K562 treated with DMSO at 1 percent for 48 hours (cell line): ENCODE data around the gene KLK5. TPM values are rescaled to one million over a fixed set of nuclear protein-coding genes. Genes with fewer than 3 reads are reported as not detected.

ENCODE experiments used
- total RNA-seq: library from RNA; unstranded; fragments of 300-600 nt; gene quantifications from 2 replicates; pipeline ENCODE4 v1.2.3, GENCODE V29; 2022; ENCODE audit warnings: low replicate concordance; ENCODE audit errors: extremely low read depth

Gene KLK5
- not detected in 2 replicates for total RNA-seq

DNA sequence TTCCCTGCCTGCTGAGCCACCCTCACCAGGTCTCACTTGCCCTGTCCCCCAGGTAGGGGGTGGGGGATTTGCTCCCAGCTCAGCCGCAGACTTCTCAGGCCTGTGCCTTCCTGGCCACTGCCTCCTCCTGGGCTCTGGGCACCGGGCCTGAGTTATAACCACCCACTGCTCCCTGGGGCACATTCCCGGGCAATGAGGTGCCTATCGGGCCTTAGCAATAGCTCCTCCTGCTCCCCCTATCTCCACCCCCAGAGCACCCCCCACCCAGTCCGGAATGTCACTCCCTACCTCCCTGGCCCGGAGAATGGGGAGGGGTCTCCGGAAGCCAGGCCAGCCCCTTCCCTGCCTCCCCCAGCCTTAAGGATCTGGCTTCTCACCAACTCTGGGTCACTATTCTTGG lies at the start of gene KLK5:
Gene KLK5, minus strand, starts transcription at position 129 of the 400 bp plus-strand sequence. CDS start 381 bp downstream, outside the sequence.

DNA sequence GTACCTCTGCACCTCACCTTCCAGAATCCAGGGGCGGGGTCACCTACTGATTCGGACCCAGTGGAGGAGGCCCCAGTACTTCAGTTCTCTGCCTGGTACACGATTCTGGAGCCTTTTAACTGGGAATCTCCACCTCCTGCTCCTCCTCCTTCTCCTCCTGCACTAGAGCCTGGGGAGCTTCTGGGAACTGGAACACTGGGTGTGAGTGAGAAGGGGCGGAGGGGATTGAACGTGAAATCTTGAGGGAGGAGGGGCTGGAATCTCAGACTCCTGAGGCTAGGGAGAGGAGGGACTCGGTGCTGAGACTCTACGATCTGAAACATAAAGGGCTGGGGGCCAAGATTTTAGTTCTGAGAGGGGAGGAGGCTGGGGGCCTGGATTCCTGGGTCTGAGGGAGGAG lies 48.7 kb upstream of the KLK5 start, which contains the start of gene KLK8:
Gene KLK8, minus strand, starts transcription at position 90 of the 400 bp plus-strand sequence. CDS start 437 bp downstream, outside the sequence.

DNA sequence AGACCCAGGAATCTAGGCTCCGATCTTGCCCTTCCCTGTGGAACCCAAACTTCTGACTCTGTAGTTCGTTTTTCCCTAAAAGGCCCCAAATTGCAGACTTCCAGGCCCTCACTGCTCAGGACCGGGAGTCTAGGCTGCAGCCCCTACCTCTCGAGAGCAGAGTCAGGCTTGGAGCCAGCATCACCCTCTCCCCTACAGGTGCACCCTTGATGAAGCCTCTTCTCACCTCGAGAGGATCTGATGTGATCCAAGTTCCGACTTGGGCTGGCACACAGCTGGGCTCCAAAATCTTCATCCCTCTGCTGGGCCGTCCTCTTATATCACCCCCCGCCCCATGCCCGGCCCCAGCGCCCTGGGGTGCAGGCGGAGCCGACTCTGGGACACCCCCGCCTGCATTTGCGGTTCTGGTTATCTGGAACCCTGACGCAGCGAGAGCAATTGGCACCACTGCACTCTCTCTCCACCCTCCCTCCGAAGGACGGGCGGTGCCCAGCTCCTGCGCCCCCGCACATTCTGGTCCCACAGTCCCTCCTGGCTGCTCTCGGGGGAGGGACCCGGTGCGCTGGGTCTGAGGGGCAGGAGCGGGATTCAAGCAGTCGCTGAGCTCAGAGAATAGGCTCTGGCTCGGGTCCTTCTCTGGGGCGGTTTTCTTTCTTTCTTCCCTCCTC lies 30.9 kb upstream of the KLK5 start, which contains the start of gene KLK7:
Gene KLK7, minus strand, starts transcription at position 293 of the 668 bp plus-strand sequence. CDS start 1,518 bp downstream, outside the sequence.

DNA sequence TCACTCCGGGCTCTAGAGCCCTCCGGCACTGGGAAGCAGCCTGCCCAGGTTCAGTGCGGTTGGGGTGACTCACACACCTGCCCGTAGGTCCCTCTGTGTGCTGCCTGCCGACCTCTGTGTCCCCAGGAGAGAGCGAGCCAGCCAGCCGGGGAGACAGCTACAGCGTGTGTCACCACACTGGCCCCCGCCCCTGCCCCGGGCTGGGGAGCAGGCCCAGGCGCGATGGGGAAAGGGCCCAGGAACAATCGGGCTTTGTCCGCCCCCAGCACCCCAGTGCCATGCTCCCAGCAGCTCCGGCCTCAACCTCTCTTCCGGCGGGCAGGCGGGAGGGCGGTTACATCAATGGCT lies 16.5 kb upstream of the KLK5 start, which contains the start of gene KLK6:
Gene KLK6, minus strand, starts transcription at position 179 of the 348 bp plus-strand sequence. CDS start 1,487 bp downstream, outside the sequence.

DNA sequence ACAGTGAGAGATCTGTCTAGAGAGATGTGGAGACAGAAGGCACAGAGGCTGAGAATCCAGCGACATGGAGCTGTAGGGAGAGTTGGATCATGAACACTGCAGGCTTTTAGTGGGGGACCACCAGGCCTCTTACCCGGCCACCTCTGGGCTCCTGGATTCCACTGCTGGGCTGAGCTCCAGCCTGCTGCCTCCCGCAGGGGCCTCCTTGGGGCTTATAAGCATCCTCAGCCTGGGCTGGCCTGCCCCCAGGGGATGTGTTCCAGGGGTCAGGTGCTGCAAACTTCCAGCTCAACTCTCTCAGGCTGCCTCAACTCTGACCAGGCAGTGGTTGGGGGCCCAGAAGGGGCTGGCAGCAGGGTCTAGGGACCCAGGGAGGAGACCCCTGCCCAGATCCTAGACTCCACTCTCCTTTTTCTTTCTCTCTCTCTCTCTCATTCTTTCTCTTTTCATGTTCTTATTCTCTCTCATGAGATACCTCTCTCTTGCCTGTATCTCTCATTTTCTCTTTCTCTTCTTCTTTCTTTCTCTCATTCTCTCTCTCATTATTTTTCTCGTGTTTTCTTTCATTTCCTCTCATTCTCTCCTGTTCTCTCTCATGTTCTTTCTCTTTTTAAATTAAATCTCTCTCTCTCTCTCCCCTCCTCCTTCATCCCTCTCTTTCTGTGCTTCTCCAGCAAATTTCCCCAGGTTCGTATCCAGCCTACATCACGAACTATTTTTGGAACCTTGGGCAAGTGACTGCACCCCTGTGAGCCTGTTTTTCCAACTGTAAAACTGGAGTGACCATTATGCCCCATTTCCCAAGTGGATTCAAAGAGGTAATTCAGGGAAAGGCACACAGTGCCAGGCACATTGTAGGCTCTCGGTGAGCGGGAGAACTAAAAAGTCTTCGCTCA lies 41.4 kb downstream of the KLK5 start, which contains the start of gene KLK4:
Gene KLK4, minus strand, starts transcription at position 190 of the 896 bp plus-strand sequence. CDS start 657 bp downstream, outside the sequence.

Other genes starting within 250 kb of the KLK5 start
- gene SHANK1, start 233.2 kb downstream of the KLK5 start, total RNA-seq, result not detected in 2 replicates
- not detected in 2 replicates for gene CLEC11A, start 229.7 kb downstream of the KLK5 start, total RNA-seq
- not detected in 2 replicates for gene GPR32, start 182.6 kb downstream of the KLK5 start, total RNA-seq
- gene ACP4, start 162.6 kb downstream of the KLK5 start, total RNA-seq, result not detected in 2 replicates
- not detected in 2 replicates for gene KLK1, start 129.3 kb downstream of the KLK5 start, total RNA-seq
- gene KLK15, start 119.5 kb downstream of the KLK5 start, total RNA-seq, result not detected in 2 replicates
- gene KLK3, start 98.1 kb downstream of the KLK5 start, total RNA-seq, result not detected in 2 replicates
- not detected in 2 replicates for gene KLK2, start 79.6 kb downstream of the KLK5 start, total RNA-seq
- gene KLK4, start 41.6 kb downstream of the KLK5 start, total RNA-seq, result not detected in 2 replicates
- not detected in 2 replicates for gene KLK6, start 16.6 kb upstream of the KLK5 start, total RNA-seq
- not detected in 2 replicates for gene KLK7, start 30.9 kb upstream of the KLK5 start, total RNA-seq
- gene KLK8, start 48.6 kb upstream of the KLK5 start, total RNA-seq, result not detected in 2 replicates
- not detected in 2 replicates for gene KLK10, start 66.7 kb upstream of the KLK5 start, total RNA-seq
- gene KLK11, start 73.6 kb upstream of the KLK5 start, total RNA-seq, result not detected in 2 replicates
- gene KLK12, start 82.0 kb upstream of the KLK5 start, total RNA-seq, result not detected in 2 replicates
- not detected in 2 replicates for gene KLK13, start 112.1 kb upstream of the KLK5 start, total RNA-seq
- gene KLK14, start 129.8 kb upstream of the KLK5 start, total RNA-seq, result not detected in 2 replicates
- gene CTU1, start 155.4 kb upstream of the KLK5 start, total RNA-seq, result not detected in 2 replicates
- gene SIGLEC9, start 171.9 kb upstream of the KLK5 start, total RNA-seq, result not detected in 2 replicates
- not detected in 2 replicates for gene SIGLEC7, start 189.3 kb upstream of the KLK5 start, total RNA-seq